Measurements from ENCODE around the gene GNA14.
"Not testable (repeated sequence)": the region's sequence is repeated elsewhere in the genome, so short reads cannot be mapped to it uniquely, and the experiment has no call there.

GNA14 gene

DNA sequence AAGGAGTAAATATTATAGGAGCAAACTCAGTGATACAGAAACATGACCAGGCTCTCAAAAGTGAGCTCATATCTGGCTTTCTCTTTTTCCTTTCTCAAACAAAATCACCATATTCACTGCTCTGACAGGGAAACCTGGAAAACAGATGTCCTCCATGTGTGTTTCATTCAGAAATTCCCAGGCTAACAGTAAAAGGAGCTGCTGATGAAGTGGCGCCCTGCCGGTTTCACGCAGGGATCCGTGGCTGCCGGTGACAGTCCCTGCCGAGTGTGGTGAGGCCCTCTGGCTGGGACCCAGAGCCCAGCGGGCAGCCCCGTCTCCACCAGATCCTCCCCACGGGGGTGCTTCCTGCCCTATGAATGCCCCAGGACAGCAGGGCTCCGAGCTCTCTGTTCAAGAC is 208.1 kb downstream of the GNA14 start:
- DNase-seq = peak; percentile 61

DNA sequence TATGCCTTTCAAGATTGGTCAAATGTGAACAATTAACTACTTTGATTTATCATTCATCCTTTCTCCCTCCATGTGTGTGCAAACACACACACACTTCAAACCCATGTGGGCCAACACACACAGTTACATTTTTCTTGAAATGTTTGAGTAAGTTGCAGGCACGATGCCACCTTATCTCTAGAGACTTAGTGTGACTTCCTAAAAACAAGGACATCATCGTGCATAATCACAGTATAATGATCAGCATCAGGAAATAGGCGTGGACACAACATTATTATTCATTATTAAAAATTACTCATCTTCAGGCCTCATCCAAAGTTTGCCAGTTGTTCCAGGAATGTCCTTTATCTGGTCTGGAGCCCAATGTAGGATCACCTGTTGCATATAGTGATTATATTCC is 209.5 kb downstream of the GNA14 start:
- DNase-seq = no peak

- DNase-seq = no peak
These were observed 212.4 kb downstream of the GNA14 start for GRCh38 chr9:77435688-77436087.

GRCh38 chr9:77435277-77435676 is 212.8 kb downstream of the GNA14 start:
- DNase-seq = no peak

DNA sequence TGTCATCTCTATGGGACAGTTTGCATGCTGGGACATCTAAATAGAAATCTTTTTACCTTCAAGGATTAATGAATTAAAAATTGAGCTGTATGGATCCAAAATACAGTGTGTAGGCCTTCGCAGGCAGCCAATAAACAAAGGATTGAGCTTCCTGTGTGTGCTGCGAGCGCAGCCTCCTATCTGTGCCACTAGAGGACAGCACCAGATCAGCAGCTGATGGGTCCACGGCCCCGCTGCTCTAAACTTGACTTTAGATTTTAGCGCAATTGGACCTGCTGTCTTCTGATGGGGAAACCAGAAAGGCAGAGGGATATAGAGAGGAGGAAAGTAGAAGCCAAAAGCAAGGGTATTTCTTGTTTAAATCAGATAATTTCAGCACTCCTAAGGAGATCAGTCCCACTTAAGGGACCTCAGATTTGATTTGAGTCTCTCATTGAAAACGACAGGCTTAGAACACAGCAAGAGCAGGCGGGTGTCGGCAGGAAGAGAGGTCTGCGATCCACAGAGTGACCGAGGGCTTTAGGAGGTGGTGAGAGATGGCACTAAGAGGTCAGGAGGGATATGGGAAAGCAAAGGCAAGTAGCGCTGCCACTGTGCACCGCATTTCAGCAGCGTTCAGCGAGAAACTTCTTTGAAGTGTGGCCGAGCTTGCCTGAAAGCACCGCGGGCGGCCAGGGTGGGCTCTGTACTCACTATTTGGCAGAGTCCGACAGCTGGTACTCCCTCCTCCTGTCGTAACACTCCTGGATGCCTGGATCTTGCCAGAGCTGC is 214.3 kb downstream of the GNA14 start:
- peak; percentile 33 for DNase-seq

DNA sequence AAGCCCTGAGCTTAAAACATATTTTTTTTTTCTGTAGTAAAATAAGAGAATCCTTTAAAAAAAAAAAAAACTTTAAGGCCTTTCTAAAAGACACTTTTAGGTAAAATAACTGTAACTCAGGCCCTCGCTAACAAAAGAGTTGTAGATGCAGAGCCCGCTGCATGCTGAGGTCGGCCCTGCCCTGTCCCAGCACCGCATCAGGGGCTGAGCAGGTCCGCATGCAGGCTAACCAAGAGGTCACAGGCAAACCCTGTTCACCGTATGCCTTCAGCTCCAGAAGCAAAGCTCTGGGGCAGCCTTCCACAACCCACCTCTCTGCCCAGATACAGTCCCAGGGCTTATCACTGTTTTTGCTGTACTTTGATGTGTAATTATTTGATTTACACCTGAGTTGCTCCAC is 216.1 kb downstream of the GNA14 start:
- no peak for DNase-seq

DNA sequence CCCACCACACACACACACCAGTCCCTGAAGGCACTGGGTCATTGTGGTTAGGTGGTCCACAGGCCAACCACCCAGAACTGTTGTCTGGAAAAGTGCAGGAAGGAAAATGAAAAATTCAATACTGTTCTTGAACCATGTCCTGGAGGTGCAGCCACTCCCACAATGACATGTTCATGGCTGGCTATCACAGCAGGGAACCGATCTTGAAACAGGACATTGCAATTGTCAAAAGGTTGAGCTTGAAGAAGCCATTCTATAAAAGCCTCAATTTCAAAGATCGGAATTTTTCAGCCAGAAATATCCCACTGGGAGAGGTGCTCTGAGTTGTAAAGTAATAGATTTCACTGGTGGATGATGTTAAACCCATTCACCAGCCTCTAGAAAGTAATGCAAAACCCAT is 218.2 kb downstream of the GNA14 start:
- no peak for DNase-seq

- no peak for DNase-seq
These were observed 220.7 kb downstream of the GNA14 start for GRCh38 chr9:77427256-77427927.

GRCh38 chr9:77426712-77427111 is 221.4 kb downstream of the GNA14 start:
- no peak for DNase-seq

- no peak for DNase-seq
These were observed 223.1 kb downstream of the GNA14 start for GRCh38 chr9:77424993-77425392.

DNA sequence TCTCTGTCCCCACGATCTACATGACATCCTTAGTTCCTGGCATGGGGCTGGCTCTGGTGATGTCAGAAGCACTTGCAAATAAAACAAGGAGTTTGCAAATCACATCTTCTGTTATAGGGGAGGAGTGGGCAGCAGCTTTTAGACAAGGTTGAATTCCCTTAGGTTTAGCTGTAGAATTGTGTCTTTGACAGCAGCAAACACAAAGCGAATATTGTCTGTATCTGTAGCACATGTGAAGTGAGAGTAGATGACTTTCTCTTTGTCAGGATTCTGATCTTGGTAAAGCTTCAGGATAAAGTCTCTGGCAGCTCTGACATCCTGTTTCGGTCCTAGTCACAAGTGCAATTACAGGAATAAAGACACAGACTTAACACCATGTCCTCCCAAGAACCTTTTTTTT is 224.3 kb downstream of the GNA14 start:
- no peak for DNase-seq

DNA sequence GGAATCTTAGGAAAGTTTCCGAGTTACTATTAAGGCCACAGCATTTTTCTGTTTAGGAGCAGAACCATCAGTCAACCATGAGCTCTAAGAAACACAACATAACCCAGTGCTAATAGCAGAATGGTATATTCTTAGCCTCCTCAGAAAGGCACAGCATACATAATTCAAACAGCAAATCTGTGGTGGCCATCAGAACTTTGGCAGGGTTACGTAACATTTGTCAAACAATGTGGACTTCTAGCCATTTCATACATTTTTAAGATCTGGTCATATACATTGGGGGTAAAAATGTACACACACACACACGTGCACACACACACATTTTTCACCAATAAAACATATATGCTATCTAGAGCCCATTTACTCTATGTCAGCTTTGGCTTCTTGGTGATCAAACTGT is 225.2 kb downstream of the GNA14 start:
- no peak for DNase-seq

DNA sequence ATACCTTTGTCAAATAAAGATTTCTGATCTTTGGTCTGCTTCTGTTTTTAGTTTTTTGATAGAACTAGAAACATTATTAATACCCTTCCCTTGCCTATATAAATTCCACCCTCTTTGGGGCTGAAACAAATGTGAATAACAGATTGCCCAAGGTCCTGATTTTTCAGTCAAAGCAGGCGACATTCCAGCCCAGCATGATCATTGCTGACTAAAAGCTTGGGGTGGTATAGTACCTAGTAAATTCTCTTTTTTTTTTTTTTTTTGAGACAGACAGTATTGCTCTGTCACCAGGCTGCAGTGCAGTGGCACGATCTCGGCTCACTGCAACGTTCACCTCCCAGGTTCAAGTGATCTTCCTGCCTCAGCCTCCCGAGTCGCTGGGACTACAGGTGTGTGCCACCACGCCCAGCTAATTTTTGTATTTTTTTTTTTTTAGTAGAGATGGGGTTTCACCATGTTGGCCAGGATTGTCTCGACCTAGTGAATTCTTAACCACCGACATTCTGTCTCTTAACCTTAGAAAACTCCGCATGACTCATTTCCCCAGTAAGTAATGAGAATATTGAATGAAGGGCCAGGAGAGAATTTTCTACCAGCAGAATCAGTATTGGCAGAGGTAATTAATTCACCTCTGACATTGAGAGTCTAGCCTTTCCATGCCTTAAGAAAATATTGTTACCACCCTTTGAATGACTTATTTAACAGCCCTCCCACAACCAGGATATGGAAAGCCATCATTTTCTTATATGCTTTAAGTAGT is 226.4 kb downstream of the GNA14 start:
- DNase-seq = no peak

- no peak for DNase-seq
These were observed 227.5 kb downstream of the GNA14 start for GRCh38 chr9:77420641-77421040.

- DNase-seq = no peak
These were observed 229.9 kb downstream of the GNA14 start for GRCh38 chr9:77418226-77418625.

DNA sequence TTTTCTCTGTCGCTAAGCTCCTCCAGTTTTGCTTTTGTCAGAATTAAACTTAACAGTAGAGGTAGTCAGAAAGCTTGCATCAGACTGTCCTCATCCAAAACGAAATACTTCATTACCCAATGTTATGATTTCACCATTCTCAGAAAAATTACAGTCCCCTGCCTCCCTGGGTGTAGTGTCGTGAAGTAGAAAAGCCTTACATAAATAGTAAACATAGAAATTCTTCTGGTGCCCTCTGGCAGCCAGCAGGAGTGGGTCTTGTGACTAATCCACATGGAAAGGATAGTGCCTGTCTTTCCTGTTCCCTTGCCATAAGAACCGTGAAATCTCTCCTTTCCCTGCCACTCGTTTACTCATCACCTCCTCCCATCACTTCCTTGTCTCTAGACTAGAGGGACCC is 230.6 kb downstream of the GNA14 start:
- no peak for DNase-seq

GRCh38 chr9:77408521-77408920 is 239.6 kb downstream of the GNA14 start:
- not testable (repeated sequence) for DNase-seq

- no peak for DNase-seq
These were observed 244.9 kb downstream of the GNA14 start for GRCh38 chr9:77403239-77403638.

GRCh38 chr9:77402286-77402685 is 245.8 kb downstream of the GNA14 start:
- DNase-seq = no peak

DNA sequence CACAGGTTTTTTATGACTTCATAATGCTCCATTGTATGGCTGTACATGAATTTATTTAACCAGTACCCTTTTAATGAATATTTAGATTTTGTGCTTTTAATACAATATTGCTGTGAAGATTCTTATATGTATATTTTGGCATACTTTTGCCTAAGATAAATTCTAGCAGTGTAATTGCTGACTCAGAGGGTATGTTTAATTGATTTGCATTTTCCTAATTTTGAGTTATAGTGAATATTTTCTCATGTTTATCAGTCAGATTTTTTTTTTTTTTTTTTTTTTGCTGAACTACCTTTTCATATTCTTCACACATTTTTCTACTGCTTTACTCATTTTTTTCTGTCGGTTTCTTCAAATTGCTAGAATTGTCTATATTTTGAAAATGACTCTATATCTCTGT is 248.2 kb downstream of the GNA14 start:
- DNase-seq = no peak

- not testable (repeated sequence) for DNase-seq
These were observed 249.5 kb downstream of the GNA14 start for GRCh38 chr9:77398581-77398980.

- no peak for DNase-seq
These were observed 255.8 kb downstream of the GNA14 start for GRCh38 chr9:77392328-77392727.

DNA sequence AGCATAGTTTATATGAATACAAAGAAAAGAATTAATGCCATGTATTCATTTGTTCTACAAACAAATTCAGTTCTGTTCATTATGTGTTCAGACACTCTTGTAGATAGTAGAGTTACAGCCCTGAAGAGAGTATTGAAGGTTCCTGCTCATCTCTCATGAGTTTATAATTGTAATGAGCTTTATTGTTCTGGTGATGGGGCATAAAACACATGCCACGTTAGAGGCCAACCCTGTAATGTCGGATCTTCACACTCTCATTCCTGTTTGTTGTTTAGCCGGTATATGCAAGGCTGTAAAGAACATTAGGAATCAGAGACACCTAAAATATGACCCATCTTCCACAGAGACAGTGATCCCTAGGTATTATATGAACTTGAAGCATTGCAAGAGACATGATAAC is 256.3 kb downstream of the GNA14 start:
- no peak for DNase-seq

DNA sequence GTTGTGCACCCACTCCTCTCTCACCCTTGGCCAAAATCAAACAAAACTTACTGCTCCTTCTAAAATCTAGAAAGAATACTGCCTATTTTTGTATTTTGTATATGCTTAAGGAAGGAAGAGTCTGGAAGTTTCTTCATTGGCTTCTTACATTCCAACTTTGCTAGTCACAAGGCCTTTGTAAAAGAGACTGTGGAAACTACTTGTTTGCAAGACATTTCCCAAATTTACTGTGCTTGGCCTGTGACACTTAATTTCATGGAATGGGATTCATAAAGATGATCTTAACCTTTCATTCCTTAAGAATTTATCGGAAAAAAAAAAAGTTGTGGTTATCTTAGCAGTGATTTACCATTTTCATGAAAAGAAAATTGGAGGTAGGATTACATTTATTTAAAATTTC is 261.9 kb downstream of the GNA14 start:
- DNase-seq = no peak

Measured in NCI-H2107 (cell line).